ENCODE results near the gene OSBPL8. TPM values are rescaled to one million over a fixed set of nuclear protein-coding genes. Genes with fewer than 3 reads are reported as not detected.

Gene OSBPL8
- total RNA-seq, 3 donors from 2014 or later: 77.6 to 89.1 (median 87.2) TPM

DNA sequence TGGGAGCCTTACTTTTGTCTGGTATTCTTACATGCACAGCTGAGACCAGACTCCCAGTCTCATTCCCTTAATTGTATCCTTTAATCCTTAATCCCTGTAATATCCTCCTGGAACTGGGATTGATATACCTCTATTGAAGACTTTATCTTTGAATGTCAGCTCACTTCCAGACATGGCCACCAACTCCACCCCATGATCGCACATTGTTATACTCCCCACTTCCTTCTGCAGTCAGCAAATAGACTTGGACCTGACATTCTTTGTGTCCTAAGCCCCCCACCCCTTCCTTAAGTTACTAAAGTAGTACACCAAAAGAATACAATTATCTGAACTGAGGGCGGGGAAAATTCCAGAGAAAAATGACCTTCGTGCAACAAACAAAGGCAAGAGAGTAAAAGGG, 8.6 kb upstream of the OSBPL8 start:
- no peak for DNase-seq (ENCODE audit: low spot score in 2 of 2)
- Histone ChIP-seq H3K4me3 (no peak overlapping the region), H3K36me3 (no peaks in the 10 kb centered on the region), H3K9me3 (no peaks in the 10 kb centered on the region), H3K27me3 (no peaks in the 10 kb centered on the region), H3K4me1 (no peaks in the 10 kb centered on the region), H3K27ac (no peak overlapping the region)
- TF ChIP-seq POLR2A (IDR thresholded peaks at IDR 0.05) (no peak), POLR2AphosphoS5 (IDR thresholded peaks at IDR 0.05) (no peak)
- TF ChIP-seq, protein P1, sequence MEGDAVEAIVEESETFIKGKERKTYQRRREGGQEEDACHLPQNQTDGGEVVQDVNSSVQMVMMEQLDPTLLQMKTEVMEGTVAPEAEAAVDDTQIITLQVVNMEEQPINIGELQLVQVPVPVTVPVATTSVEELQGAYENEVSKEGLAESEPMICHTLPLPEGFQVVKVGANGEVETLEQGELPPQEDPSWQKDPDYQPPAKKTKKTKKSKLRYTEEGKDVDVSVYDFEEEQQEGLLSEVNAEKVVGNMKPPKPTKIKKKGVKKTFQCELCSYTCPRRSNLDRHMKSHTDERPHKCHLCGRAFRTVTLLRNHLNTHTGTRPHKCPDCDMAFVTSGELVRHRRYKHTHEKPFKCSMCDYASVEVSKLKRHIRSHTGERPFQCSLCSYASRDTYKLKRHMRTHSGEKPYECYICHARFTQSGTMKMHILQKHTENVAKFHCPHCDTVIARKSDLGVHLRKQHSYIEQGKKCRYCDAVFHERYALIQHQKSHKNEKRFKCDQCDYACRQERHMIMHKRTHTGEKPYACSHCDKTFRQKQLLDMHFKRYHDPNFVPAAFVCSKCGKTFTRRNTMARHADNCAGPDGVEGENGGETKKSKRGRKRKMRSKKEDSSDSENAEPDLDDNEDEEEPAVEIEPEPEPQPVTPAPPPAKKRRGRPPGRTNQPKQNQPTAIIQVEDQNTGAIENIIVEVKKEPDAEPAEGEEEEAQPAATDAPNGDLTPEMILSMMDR (IDR thresholded peaks at IDR 0.05): no peak
- intact Hi-C loops (cut with DNase I; ENCODE audit: low total_unique reads): no loop called here

DNA sequence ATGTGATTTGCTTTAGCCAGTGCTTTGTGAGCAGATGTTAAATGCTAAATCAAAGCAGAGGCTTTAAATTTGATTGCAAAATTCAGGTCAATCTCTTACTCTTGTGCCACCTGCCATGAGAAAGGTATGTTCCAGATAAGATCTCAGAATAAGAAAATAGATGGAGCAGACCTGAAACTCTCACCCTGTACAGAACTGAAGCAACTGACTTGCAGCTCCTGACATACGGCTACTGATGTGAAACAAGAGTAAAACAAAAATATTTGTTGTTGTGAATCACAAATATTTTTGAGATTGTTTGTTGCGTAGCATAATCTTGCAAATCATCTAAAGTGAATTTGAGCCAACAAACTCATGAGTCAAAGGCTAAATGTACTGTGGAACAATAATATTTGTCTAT, 3.5 kb upstream of the OSBPL8 start:
- intact Hi-C loops (cut with DNase I; ENCODE audit: low total_unique reads): no loop called here
- Histone ChIP-seq H3K4me1 (no peaks in the 10 kb centered on the region), H3K9me3 (no peaks in the 10 kb centered on the region), H3K27me3 (no peaks in the 10 kb centered on the region), H3K4me3 (no peak overlapping the region), H3K36me3 (no peaks in the 10 kb centered on the region), H3K27ac (no peak overlapping the region)
- no peak for DNase-seq (ENCODE audit: low spot score in 2 of 2)
- TF ChIP-seq POLR2AphosphoS5 (IDR thresholded peaks at IDR 0.05): no peak
- TF ChIP-seq, protein P1 (IDR thresholded peaks at IDR 0.05): no peak
- TF ChIP-seq POLR2A (IDR thresholded peaks at IDR 0.05): no peak

DNA sequence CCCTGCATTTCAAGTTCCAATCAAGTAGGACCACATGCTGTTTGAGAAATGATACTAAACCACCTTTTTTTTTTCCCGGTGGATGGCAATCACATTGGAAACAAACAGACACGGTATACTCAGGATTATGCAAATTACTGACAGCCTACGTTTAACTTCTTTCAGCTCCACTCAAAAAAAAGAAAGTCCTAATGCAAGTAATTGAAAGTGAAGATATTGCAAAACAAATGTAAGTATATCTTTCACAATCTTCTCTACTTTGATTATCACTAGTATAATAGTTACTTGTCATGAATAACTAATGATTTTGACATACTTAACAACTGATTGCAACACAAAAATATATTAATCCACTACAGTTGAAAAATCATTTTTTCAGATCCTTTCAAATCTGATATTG, 2.6 kb upstream of the OSBPL8 start:
- intact Hi-C loops (cut with DNase I; ENCODE audit: low total_unique reads): no loop called here
- Histone ChIP-seq H3K27me3 (no peaks in the 10 kb centered on the region), H3K4me3 (no peak overlapping the region), H3K9me3 (no peaks in the 10 kb centered on the region), H3K36me3 (no peaks in the 10 kb centered on the region), H3K4me1 (no peaks in the 10 kb centered on the region), H3K27ac (no peak overlapping the region)
- TF ChIP-seq, protein P1 (IDR thresholded peaks at IDR 0.05): no peak
- TF ChIP-seq POLR2AphosphoS5 (IDR thresholded peaks at IDR 0.05): no peak
- TF ChIP-seq POLR2A (IDR thresholded peaks at IDR 0.05): no peak
- DNase-seq (ENCODE audit: low spot score in 2 of 2): no peak

DNA sequence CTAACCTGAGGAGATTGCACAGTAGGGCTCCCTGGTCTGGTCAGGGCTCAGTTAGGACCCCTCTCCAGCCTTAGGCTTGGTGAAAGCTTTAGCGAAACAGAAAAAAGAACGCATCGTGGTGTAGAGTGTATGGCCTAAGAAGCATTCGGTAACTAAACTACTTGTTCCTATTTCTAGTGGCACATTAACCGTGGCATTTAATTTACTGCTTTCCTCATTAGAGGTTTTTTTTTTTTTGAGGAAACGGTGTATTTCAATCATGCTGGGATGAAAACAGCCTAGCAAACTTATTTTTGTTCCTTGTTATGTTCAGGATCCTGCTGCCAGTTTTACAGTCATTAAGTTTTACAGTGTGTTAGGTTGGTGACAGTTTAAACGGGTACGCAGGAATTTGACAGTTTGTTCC, 518 bp upstream of the OSBPL8 start:
- intact Hi-C loops (cut with DNase I; ENCODE audit: low total_unique reads): no loop called here

DNA sequence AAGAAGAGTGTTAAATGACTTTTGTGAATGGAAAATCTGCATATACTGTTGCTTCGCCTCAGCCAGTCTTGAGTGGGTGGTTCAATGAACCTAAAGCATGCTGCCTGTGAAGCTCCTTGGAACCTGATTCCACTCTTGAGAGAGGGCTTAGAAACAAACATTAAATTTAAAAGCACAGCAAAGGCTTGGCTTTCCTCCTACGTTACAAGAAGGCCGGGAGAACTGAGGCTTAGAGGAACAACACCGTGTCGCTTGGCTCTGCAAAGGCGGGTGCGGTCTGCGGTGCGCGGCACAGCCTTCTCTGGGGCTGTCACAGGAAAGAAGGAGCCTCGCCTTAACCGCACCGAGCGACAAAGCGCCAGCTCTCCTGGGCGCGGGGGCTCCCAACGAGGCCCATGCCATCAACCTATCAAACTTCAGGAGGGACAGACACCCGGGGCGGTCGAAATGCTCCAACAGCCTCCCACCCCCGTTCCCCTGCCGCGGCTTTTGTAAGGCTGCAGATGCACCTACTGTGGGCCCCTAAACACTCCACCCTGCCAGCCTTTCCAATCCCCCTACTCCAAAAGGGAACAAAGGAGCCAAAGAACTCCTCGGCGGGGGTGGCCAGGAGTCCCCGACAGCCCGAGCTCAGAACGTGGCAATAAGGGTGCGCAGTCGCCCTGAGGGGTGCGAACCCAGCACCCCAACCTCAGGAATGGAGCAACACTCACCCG, 729 bp downstream of the OSBPL8 start:
- no peaks in the 10 kb centered on the region for H3K36me3 ChIP-seq
- H3K27ac ChIP-seq: peak overlapping the region; percentile 94 to 97
- TF ChIP-seq, protein P1 (IDR thresholded peaks at IDR 0.05): no peak
- TF ChIP-seq POLR2A (IDR thresholded peaks at IDR 0.05) (no peak), POLR2AphosphoS5 (IDR thresholded peaks at IDR 0.05) (no peak)
- H3K4me3 ChIP-seq: peak overlapping the region; percentile 84 to 98 (median 94)
- H3K27me3 ChIP-seq: no peaks in the 10 kb centered on the region
- intact Hi-C loops (cut with DNase I; ENCODE audit: low total_unique reads): no loop called here
- no peaks in the 10 kb centered on the region for H3K4me1 ChIP-seq
- H3K9me3 ChIP-seq: no peaks in the 10 kb centered on the region
- DNase-seq (ENCODE audit: low spot score in 2 of 2): peak; percentile 39 to 53

More for the DNA sequence above, 518 bp upstream of the OSBPL8 start:
- Histone ChIP-seq H3K36me3 (no peaks in the 10 kb centered on the region), H3K9me3 (no peaks in the 10 kb centered on the region), H3K4me3 (peak overlapping the region; percentile 84 to 98 (median 94)), H3K4me1 (no peaks in the 10 kb centered on the region), H3K27ac (peak overlapping the region; percentile 94 to 97), H3K27me3 (no peaks in the 10 kb centered on the region)
- TF ChIP-seq POLR2AphosphoS5 (IDR thresholded peaks at IDR 0.05): no peak
- TF ChIP-seq, protein P1 (IDR thresholded peaks at IDR 0.05): no peak
- TF ChIP-seq POLR2A (IDR thresholded peaks at IDR 0.05): no peak
- DNase-seq (ENCODE audit: low spot score in 2 of 2): no peak

Measured in breast epithelium (tissue), 4 donors.